ENCODE results near the gene SMCO4.
A peak's percentile ranks its signal among the peaks of the same experiment; 100 is the strongest.

SMCO4 gene

DNA sequence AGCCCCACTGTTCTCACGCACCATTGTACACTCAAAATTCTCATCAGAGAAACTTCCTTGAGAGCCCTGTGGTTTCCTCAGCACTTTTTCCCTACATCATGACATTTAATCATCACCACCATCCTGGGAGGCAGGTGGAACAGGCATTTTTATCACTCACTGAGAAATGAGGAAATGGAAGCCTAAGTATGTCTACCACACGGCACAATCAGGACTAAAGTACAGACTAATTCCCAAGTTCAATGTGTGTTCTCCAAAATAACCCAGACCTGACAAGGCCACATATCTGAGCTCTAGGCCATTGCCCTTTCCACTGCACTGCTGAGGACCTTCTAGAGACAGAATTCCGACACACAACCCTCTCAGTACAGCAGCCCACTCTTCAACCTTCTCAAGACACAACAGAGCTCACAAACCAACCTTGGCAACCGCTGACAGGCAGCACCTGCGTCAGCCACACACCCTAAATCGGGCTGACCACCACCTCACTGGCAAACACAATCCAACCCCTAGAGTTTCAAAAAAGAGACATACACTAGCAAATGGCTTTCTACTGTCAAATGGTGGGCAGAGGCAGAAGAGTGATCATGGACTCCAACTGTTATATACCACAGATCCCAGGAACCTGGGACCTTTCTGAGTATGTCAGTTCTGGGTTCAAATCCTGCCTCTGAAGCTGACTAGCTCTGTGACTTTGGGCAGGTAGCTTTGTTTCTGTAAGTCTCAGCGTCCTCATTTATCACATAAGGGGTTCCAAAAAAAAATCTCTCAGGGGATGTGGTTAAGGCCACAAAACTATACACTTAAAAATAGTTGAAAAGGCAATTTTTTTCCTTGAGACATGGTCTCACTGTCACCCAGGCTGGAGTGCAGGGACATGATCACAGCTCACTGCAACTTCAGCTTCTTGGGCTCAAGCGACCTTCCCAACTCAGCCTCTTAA lies 16.3 kb downstream of the SMCO4 start:
- DNase-seq, result no peak

DNA sequence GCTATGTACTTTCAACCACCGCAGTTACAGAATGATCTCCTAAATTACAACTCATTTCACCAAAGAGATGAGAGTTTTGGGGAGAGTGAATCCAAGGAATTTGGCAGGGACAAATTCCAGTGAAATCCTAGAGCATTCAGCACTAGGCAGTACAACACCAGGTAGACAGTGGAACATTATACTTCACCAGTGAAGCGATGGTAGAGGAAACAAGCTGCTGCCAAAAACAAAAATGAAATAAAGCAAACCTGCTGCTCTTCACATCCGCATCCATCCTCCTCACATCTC lies 16.9 kb downstream of the SMCO4 start:
- no peak for DNase-seq

DNA sequence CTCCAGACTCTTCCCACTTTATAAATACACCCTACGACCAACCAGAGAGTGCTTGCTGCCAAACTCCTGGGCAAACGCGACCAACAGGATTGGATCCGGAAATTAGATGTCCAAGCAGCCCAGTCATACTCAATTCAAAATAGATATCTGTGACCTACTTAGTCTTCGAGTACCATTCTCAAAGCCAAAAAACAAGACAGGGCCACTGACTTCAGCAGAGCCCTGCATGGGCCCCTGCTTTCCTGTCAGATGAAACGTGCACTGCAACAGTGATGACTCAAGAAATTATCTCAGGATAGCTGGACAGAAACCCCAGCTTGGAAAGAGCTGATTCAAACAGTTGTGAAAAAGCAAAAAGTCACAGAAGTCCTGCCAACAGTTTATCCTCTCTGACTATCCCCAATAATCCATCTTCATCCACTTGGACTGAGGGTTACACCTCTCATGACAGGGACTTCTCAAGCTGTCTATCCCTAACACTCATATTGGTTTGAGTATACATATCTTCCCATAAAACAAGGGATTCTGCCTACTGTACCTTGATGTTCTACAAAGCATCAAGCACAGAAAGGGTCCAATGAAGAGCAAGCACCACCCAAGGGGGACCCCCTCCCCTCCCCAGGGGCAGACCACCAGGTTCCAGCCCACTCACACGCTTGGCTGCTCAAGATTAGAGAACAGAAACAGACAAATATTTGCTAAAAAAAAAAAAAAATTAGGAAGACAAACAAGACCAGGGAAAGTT lies 17.4 kb downstream of the SMCO4 start:
- peak; percentile 46 for DNase-seq

DNA sequence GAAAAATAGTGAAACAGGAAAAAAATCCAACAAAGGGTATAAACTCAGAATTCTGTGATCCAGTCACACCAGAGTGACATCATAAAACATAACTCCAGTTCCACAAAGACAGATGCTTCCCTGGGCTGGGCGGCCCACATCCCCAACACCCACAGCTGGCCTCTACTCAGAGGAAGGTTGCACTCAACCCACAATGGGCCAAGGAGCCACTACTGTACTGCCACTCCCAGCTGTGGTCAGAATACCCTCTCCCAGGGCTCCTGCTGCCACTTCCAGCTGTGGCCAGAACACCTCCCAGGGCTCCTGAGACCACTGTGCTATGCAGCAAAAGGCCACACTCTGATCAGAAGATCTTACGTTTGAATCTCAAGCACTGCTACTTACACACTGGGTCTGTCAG lies 18.3 kb downstream of the SMCO4 start:
- DNase-seq, result no peak

DNA sequence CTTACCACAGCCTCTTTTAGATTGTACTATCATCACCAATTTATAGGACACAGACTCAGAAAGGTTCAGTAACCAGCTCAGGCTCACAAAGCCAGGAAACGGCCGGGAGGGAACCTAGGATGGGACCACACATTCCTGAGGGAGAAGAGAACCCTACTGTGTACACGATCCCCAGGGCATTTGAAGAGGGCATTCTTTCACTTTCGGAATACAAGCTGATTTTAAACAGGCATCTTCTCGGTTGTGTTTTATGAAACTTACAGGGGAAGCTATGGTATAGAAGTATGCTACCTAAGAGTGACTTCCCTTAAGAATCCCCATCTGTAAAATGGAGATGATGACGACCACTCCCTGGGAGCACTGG lies 19.0 kb downstream of the SMCO4 start:
- DNase-seq, result no peak

DNA sequence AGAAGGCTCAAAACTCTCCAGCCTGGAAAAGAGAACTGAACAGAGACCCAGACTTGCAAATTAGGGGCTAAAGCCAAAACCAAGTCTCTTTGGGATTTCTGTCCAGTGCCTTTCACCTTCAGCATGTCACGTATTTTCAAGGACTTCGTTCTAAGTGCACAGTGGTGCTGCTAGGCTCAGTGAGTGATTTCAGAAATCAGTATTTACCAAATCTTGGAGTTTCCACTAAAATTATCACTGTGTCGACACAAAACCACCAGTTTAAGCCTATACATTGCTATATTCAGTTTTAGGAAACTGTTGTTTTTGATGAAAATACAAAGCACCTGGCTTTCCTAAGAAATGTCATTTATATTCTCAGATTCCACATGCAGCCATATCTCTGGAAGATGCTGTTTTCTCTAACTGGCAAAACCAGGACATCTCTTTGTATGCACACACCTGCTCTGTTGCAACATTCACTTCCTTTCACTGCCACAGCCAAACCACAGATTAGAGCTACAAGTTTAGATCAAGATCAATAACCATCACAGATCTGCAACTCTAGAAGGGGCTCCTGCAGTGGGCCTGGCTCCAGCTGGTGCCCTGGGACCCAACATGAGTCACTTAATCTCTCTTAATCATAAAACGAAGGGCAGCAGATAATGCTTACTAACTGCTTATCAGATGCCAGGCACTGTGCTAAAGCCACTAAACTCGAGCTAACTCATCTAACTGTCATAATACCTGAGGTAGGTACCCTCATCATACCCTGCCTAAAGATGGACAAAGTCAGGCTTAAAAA lies 22.3 kb downstream of the SMCO4 start:
- no peak for DNase-seq

DNA sequence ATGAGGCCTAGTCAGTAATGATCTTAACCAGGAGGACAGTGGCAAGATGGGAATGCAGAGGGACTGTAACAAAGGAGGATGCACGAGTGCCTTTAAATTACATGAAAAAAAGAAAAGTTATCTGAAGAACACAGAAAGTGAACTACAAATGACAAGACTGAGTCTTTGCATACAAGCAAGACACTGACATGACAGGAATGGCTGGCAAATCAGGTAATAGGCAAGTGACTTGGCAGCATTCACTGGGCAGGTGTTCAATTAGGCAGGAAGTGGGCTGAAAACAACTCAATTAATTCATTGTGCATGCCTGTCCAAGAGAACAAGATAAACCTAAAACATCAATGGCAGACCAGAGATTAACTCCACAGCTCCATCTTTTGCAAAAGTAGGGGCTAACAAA lies 24.0 kb downstream of the SMCO4 start:
- no peak for DNase-seq

DNA sequence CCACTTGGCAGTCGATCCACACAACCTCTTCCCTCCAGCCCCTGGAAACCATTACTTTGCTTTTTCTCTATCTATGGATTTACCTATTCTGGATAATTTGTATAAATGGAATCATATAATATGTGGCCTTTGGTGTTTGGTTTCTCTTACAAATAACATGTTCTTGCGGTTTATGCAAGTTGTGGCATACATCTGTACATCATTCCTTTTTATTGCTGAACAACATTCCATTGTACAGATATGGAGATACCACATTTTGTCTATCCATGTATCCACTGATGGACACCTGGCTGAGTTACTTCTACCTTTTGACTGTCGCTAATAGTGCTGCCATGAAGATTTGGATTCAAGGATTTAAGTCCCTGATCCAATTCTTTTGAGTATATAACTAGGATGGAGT lies 25.1 kb downstream of the SMCO4 start:
- no peak for DNase-seq

DNA sequence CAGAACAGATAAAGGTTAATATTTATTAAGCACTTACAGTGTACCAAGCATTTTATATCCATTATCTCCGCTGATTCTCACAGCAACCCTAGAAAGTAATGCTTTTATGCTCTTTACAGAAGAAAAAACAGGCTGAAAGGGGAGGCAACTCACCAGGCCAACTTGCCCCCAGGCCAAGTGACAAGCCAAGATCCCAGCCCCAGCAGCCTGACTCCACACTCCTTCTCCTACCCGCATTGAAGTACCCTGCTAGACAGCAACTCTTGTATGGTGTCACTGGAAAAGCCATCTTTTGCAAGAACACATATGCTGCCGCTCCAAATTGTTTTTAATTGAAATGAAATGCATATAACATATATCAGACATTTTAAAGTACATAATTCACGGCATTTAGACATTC lies 25.6 kb downstream of the SMCO4 start:
- no peak for DNase-seq

DNA sequence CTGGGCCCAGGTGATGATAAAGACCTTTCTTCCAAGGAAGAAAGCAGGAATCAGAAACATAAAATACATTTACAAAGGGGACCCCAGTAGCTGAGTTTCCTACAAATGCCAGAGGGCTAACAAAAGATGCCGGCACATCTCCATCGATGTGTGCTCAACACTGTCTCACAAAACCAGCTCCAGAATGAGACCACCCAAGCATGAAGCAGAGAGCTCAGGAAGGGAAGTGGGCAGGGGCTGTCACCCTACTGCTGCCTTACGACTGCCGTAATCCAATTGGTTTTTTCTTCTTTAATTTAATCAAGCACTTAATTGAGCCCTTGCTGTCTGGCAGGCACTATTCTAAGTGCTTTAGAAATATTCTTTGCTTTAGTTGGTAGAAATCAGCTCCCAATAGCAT lies 26.1 kb downstream of the SMCO4 start:
- DNase-seq, result no peak

DNA sequence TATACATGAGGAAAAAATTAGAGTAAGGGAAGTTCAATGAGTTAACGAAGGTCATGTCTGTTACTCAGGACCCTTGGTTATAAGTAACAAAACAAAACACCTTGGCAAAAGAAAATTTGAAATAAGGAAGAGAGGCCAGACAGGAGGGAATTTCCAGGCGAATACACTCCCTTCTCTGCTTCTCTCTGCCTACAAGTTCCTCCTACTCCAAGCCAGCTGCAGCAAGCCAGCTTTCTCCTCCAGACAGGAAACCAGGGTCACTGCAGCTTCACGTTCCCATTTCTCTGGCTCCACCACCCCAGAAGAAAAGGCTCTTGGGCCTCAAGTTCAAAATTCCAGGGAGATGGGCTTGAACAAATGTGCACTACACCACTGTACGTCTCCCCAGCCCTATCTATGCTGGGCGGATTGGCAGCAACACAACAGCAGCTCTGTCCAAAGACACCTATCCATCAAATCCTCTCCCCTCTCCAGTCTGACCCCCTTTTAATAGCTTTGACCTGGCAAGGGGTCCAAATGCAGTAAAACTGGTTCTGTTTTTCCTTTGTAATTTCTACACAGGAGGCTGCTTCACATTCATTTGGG lies 27.7 kb downstream of the SMCO4 start:
- DNase-seq, result no peak

DNA sequence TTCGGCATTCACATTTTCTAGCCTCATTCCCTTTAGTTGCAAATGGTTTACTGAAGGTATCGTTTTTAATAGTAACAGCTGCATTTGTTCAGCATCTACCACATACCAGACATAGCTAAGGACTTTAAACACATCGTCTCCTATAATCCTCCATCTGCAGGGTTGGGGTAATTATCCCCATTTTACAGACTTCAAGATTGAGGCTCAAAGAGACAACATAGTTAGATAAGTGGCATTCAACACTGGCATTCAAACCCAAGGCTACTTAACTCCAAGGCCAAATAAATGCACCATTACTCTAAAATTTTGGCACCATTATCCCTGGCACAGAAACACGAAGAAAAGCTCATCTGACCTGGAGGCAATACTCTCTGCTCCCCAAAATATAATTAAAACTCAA lies 28.5 kb downstream of the SMCO4 start:
- DNase-seq, result no peak

DNA sequence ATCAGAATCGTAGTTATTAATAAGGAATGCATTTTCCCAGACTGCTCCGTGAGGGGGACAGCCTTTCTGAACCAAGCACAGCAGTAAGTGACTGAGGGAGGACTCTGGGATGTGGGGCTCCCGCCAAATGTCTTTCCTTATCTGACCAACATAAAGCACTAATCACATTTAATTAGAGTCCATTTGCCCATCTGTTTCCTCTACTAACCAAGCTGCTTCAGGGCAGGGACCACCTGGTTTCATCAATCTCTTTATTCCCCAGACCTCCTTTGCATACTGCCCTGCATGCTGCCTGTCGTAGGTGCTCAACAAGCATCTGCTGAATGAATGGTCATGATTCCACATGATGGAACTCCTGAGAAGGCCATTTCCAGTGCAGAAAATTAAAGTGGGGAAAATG lies 29.4 kb downstream of the SMCO4 start:
- DNase-seq, result no peak

DNA sequence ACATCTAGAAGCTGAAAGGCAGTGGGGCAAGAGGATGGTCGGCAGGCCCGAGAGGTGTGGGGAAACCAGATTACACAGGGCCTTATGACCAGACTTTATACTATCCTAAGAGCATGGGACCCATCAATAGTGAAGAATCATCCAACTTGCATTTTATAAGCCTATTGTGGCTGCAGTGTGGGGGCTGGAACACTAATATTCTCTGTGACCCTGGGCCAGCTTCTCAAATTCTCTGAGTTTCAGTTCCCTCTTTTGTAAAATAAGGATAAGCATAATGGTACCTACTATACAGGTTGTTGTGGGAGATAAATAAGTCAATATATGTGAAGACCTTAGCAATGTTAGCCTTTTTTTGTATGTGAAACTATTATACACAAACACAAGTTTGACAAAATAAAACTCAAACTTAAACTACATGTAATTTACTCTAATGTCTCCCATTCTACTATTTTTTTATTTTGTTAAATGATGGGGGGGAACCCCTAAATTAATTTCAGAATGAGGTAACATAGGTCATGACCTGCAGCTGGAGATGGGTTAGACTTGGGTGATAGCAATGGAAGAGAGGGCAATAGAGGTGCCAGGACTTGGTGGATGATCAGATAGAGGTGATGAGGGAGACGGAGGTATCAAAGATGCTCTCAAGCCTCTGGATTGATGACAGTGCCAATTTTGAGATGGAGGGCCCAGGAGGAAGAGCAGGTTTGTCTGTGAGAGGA lies 30.1 kb downstream of the SMCO4 start:
- no peak for DNase-seq

DNA sequence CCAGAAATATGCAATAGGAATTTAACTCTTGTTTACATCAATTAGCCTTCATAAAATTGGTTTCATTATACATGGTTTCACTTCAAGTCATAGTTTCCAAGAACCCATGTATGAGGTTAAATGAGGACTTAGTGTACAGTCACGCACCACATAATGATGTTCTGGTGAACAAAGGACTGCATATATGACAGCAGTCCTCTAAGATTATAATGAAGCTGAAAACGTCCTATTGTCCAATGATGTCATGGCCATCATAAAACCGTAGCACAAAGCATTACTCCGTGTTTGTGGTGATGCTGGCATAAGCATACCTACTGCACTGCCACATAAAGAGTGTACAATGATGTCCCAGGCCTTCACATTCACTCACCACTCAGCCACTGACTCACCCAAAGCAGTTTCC lies 31.1 kb downstream of the SMCO4 start:
- DNase-seq, result no peak

DNA sequence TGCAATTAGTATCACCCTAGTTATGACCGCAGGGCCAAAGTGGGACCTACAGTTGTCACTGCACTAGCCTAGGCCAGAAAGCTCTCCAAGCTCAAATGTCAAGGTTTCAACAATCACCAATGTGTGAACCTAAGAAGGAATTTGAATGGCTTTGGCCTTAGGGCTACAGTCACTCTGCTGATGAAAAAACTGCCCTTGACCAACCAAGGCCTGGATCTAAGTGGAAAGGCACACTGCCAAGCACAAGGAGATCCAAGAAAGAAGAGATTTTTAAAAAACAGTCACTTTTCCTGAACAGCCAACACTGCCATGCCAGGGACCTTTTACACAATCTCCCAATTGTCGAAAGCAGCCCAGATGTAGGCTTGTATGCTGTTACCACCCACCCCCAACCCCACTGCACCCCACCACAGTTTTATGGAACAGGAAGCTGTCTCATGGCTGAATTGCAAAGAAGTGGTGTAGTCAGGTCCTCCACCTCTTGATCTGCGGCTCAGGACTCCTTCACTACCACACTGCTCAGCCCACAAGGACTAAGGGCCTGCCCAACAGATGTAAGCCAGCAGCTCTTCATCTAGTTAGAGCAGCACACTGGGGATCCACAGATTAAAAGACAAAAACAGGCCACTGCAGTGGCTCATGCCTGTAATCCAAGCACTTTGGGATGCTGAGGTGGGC lies 32.9 kb downstream of the SMCO4 start:
- DNase-seq, result no peak

DNA sequence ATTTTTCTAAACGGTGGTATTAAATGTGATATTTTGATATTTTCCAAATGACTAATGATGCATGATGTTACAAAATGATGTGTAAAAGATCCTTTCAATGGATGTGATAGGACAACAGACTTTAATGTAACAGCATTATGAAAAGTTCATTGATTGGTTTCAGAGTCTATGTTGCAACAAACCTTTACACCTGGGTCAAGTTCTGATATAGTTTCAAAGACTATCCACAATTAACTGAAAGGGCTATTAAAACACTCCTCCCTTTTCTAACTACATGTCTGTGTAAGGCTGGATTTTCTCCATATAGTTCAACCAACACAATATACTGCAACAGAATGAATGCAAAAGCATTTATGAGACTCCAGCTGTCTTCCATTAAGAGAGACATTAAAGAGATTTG lies 35.7 kb downstream of the SMCO4 start:
- no peak for DNase-seq

DNA sequence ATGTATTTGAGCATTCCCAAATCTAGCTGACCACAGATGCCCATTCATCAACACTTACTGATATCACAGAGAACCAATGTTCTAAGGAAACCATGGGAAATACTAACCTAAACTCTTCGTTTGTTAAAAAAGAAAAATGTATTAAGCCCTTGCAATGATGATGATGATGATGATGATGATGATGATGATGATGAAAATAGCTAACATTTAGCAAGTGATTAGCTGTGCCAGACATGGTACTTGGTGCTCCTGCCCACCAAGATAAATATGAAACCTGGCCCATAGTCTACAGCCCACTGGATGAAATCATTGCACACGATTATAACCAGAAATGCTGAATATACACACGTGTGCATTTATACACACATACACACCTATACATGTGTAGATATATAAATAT lies 37.5 kb downstream of the SMCO4 start:
- DNase-seq, result no peak

DNA sequence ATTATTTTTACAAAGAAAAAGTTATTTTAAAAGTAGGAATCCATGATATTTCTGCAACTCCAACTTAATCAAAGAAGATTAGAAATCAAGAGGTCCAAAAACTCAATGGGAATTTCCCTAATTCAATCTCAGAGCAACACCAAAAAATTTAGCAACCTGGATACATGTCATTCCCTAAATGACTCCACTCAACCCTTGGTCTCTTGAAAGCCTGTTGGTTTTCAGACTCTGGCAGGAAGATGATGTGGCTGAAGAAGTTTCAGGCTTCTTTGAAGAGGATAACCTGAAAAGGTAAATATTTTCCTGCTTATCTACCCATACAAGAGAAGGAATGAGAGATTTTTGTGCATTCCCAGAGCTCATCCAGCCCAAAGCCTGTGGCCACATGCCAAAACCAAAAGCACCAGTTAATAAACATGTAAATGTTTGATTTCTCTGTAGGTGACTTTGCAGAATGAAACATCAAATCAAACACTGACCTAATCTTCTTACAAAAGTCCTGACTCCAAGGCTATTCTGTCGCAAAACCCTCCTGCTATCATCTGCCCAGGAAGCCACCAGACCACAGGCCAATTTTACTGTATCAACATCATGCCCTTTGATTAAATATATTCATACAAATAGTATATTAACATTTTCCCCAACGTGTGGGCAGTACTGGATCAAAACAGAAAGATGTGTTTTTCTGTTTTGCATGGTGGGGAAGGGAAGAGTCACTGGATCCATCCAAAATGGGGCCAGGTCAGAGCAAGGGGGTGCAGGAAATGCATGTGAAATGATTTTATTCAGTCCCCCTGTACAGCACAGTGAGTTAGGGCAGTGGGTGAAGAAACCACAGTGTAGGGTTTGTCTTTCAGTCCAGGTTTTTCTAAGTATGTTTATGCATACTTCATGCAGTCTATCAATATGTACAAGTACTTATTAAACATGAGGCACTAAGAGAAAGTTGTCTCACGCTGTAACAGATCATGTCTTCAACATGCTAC lies 38.8 kb downstream of the SMCO4 start:
- DNase-seq, result no peak

DNA sequence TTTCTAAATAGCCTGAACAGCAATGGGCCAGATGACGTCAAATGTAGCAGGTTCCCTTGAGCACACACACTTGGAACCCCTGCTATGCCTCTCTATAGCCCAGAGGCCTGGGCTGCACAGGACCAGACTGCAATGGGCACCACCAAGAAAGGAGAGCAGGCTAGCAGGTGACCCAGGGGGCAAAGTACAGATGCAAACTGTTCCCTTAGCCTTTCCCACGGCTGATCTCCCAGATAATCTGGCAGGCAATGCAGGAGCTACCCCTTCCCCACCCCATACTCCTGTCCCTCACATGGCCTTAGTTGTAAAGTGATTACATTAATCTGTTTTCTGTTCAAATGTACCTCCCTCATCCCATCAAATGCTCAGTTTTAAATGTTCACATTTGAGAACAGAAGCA lies 41.3 kb downstream of the SMCO4 start:
- DNase-seq, result no peak

DNA sequence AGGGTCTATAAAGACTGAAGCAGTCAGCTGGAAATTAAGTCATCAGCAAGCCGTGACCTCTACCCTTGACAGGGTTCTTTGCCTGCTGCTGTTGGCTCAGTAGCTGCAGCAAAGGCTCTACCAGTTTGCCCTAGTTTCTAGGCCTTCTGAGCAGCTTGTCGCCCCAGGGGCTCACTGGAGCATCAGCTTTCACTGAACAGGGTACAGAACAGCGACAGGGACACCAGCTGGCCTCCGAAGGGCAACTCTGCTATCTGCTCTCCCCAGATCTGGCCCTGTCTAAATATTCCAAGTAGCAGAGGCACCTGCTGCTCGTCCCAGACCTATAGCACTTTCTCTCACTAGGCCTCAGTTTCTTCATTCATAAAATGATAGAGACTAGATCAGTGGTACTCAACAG lies 42.4 kb downstream of the SMCO4 start:
- DNase-seq, result no peak

All from fibroblast of skin of right biceps (primary cell).